ENCODE measurements around the gene NRSN1. TPM values are rescaled to one million over a fixed set of nuclear protein-coding genes. Genes with fewer than 3 reads are reported as not detected.

The NRSN1 gene
- total and polyA plus RNA-seq, 7 donors = 0.66 to 5.4 (median 1.7) TPM; not detected in 2

GRCh38 chr6:24113891-24114290, 12.1 kb upstream of the NRSN1 start:
- no peak for TF ChIP-seq CTCF (IDR thresholded peaks at IDR 0.05)
- no peak for TF ChIP-seq POLR2AphosphoS5 (IDR thresholded peaks at IDR 0.05)
- TF ChIP-seq POLR2A (IDR thresholded peaks at IDR 0.05) = no peak
- TF ChIP-seq EP300 (IDR thresholded peaks at IDR 0.05) = no peak
- Histone ChIP-seq H3K9me3 (no peaks in the 10 kb centered on the region), H3K36me3 (no peaks in the 10 kb centered on the region), H3K4me1 (no peaks in the 10 kb centered on the region), H3K27me3 (no peaks in the 10 kb centered on the region), H3K27ac (no peak overlapping the region), H3K4me3 (no peak overlapping the region)
- no peak for DNase-seq
- intact Hi-C loops (cut with DNase I) = no loop called here

GRCh38 chr6:24117021-24117420, 9.0 kb upstream of the NRSN1 start:
- Histone ChIP-seq H3K36me3 (no peaks in the 10 kb centered on the region), H3K4me1 (no peaks in the 10 kb centered on the region), H3K27ac (no peak overlapping the region), H3K9me3 (no peaks in the 10 kb centered on the region), H3K27me3 (no peaks in the 10 kb centered on the region), H3K4me3 (no peak overlapping the region)
- intact Hi-C loops (cut with DNase I) = no loop called here
- 74 to 79% methylated on average over 2 of the region's 2 CpGs for WGBS, 2 donors
- no peak for DNase-seq
- TF ChIP-seq CTCF (IDR thresholded peaks at IDR 0.05) = no peak
- no peak for TF ChIP-seq POLR2A (IDR thresholded peaks at IDR 0.05)
- TF ChIP-seq EP300 (IDR thresholded peaks at IDR 0.05) = no peak
- TF ChIP-seq POLR2AphosphoS5 (IDR thresholded peaks at IDR 0.05) = no peak

- H3K9me3 ChIP-seq = no peaks in the 10 kb centered on the region
- intact Hi-C loops (cut with DNase I) = no loop called here
- 64 to 66% methylated on average over 7 of the region's 7 CpGs for WGBS, 2 donors
Observed at GRCh38 chr6:24122139-24122538, 3.9 kb upstream of the NRSN1 start.

GRCh38 chr6:24126586-24127192, 674 bp downstream of the NRSN1 start:
- Histone ChIP-seq H3K27ac (no peak overlapping the region), H3K27me3 (peaks cover 0 to 16% (median 0%) of the 10 kb centered on the region in 3 donors), H3K4me3 (no peak overlapping the region), H3K4me1 (peaks cover 0 to 4% (median 2%) of the 10 kb centered on the region in 4 donors), H3K9me3 (no peaks in the 10 kb centered on the region), H3K36me3 (no peaks in the 10 kb centered on the region)
- intact Hi-C loops (cut with DNase I) = no loop called here
- DNase-seq = no peak
- TF ChIP-seq CTCF (IDR thresholded peaks at IDR 0.05) = no peak
- TF ChIP-seq POLR2A (IDR thresholded peaks at IDR 0.05) = no peak
- 2% methylated on average over 6 of the region's 6 CpGs for WGBS, 2 donors

More at GRCh38 chr6:24122139-24122538, 3.9 kb upstream of the NRSN1 start:
- Histone ChIP-seq H3K4me1 (peaks cover 0 to 4% (median 2%) of the 10 kb centered on the region in 4 donors), H3K27me3 (peaks cover 0 to 16% (median 0%) of the 10 kb centered on the region in 3 donors), H3K36me3 (no peaks in the 10 kb centered on the region), H3K27ac (no peak overlapping the region), H3K4me3 (no peak overlapping the region)
- TF ChIP-seq POLR2A (IDR thresholded peaks at IDR 0.05) = no peak
- DNase-seq = no peak

- intact Hi-C loops (cut with DNase I) = no loop called here
- TF ChIP-seq EP300 (IDR thresholded peaks at IDR 0.05) (no peak), POLR2A (IDR thresholded peaks at IDR 0.05) (no peak), POLR2AphosphoS5 (IDR thresholded peaks at IDR 0.05) (no peak), CTCF (IDR thresholded peaks at IDR 0.05) (no peak)
- Histone ChIP-seq H3K36me3 (no peaks in the 10 kb centered on the region), H3K27me3 (peaks cover 0 to 16% (median 0%) of the 10 kb centered on the region in 3 donors), H3K4me1 (peaks cover 0 to 4% (median 2%) of the 10 kb centered on the region in 4 donors), H3K27ac (no peak overlapping the region), H3K4me3 (no peak overlapping the region), H3K9me3 (no peaks in the 10 kb centered on the region)
- DNase-seq = no peak
- 79 to 83% methylated on average over 2 of the region's 2 CpGs for whole genome bisulfite sequencing, 2 donors
Observed at GRCh38 chr6:24127316-24127715, 1.3 kb downstream of the NRSN1 start.

Data from sigmoid colon (tissue), 7 donors.